Measurements from ENCODE around the gene TXLNA. TPM values are rescaled to one million over a fixed set of nuclear protein-coding genes. Genes with fewer than 3 reads are reported as not detected.
A peak's percentile ranks its signal among the peaks of the same experiment; 100 is the strongest.

Gene TXLNA
- total RNA-seq, 4 donors from 2014 or later, result 16.5 to 37.3 (median 25.7) TPM

DNA sequence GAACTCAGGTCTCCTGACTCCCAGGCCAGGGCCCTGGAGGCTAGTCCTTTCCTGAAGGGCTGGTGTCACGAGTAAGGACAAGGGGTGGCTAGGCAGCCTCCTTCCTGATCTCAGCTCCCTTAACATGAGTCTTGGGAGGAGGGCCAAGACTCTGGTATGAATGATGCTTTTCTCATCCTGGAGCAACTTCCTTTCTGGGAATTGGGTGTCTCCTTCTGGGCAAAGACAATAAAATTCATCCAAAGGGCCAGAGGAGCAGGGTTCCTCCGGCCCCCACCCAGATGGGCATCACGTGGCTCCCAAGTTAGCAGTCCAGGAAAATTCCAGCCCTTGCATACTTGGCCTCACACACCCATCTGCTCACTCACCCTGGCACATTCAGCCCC lies 67.4 kb downstream of the TXLNA start, which contains the start of gene FAM167B:
Gene FAM167B (plus strand): TSS at position 335 of the 386 bp plus-strand sequence. CDS start 200 bp downstream, outside the sequence.
- peak within 1 kb of the TSS; percentile 45 to 66 (median 60) for H3K27ac ChIP-seq
- H3K27me3 ChIP-seq, result no peaks in the 10 kb centered on the region
- in situ Hi-C loops (cut with MboI; ENCODE audit: low pct_ligation_motif_present in 1 of 4, low pct_unique_long_range_greater_than_20kb in 1 of 4, low sequenced_read_pairs in 3 of 4) (no loop called here), intact Hi-C loops (cut with DNase I; ENCODE audit: low total_unique reads) (no loop called here)
- 53% methylated on average over 3 of the region's 3 CpGs; no CpG with 5 or more reads in 1 of the 2 donors for WGBS, 2 donors (ENCODE audit: low coverage in 1 of 2)
- no peaks in the 10 kb centered on the region for H3K9me3 ChIP-seq
- H3K4me1 ChIP-seq, result peaks cover 4 to 31% (median 12%) of the 10 kb centered on the region in 4 donors
- no peaks in the 10 kb centered on the region for H3K36me3 ChIP-seq
- DNase-seq, result peak; percentile 12
- H3K4me3 ChIP-seq, result no peak within 1 kb of the TSS
- TF ChIP-seq POLR2AphosphoS5 (IDR thresholded peaks at IDR 0.05) (peak; percentile 32 to 56 (median 44)), CTCF (IDR thresholded peaks at IDR 0.05) (no peak), EP300 (IDR thresholded peaks at IDR 0.05; ENCODE audit: low read depth) (no peak), POLR2A (IDR thresholded peaks at IDR 0.05) (no peak)

GRCh38 chr1:32247452-32247851 lies 68.0 kb downstream of the TXLNA start:
- WGBS, 2 donors (ENCODE audit: low coverage in 1 of 2), result 82% methylated on average over 10 of the region's 12 CpGs; no CpG with 5 or more reads in 1 of the 2 donors
- no peak for DNase-seq
- peak overlapping the region; percentile 45 to 66 (median 60) for H3K27ac ChIP-seq
- no peak overlapping the region for H3K4me3 ChIP-seq
- H3K27me3 ChIP-seq, result no peaks in the 10 kb centered on the region
- in situ Hi-C loops (cut with MboI; ENCODE audit: low pct_ligation_motif_present in 1 of 4, low pct_unique_long_range_greater_than_20kb in 1 of 4, low sequenced_read_pairs in 3 of 4), result no loop called here
- intact Hi-C loops (cut with DNase I; ENCODE audit: low total_unique reads), result no loop called here
- peaks cover 4 to 25% (median 11%) of the 10 kb centered on the region in 4 donors for H3K4me1 ChIP-seq
- no peak for TF ChIP-seq EP300 (IDR thresholded peaks at IDR 0.05; ENCODE audit: low read depth)
- TF ChIP-seq POLR2A (IDR thresholded peaks at IDR 0.05), result no peak
- H3K9me3 ChIP-seq, result no peaks in the 10 kb centered on the region
- H3K36me3 ChIP-seq, result no peaks in the 10 kb centered on the region

Other genes starting within 250 kb of the TXLNA start
- 100 to 1,000 TPM in 3 of 4 donors, 10 to 100 TPM in 1; 58.9 to 251 (median 195) TPM for gene PTP4A2, start 241.3 kb upstream of the TXLNA start, total RNA-seq
- gene KHDRBS1, start 165.8 kb upstream of the TXLNA start, total RNA-seq, result 10 to 100 TPM; 49.3 to 83.4 (median 57.1) TPM
- gene TMEM39B, start 106.7 kb upstream of the TXLNA start, total RNA-seq, result 10 to 100 TPM in 1 of 4 donors, 1 to 10 TPM in 3; 2.6 to 35.8 (median 3.5) TPM
- 10 to 100 TPM; 20.5 to 30.5 (median 25.4) TPM for gene KPNA6, start 71.6 kb upstream of the TXLNA start, total RNA-seq
- gene CCDC28B, start 20.9 kb downstream of the TXLNA start, total RNA-seq, result 1 to 10 TPM in 3 of 4 donors, not detected in 1; 1.2 to 4.0 (median 2.7) TPM
- gene IQCC, start 26.0 kb downstream of the TXLNA start, total RNA-seq, result 1 to 10 TPM in 2 of 4 donors, under 1 TPM in 1, not detected in 1; 1.00 to 2.0 (median 1.9) TPM
- not detected for gene DCDC2B, start 29.4 kb downstream of the TXLNA start, total RNA-seq
- 100 to 1,000 TPM in 1 of 4 donors, 10 to 100 TPM in 3; 16.5 to 166 (median 22.7) TPM for gene TMEM234, start 42.7 kb downstream of the TXLNA start, total RNA-seq
- gene EIF3I, start 42.7 kb downstream of the TXLNA start, total RNA-seq, result 100 to 1,000 TPM in 3 of 4 donors, 10 to 100 TPM in 1; 43.8 to 122 (median 114) TPM
- gene FAM167B, start 67.5 kb downstream of the TXLNA start, total RNA-seq, result 1 to 10 TPM in 2 of 4 donors, not detected in 2; 1.1 to 1.5 TPM
- gene LCK, start 71.6 kb downstream of the TXLNA start, total RNA-seq, result 10 to 100 TPM in 1 of 4 donors, 1 to 10 TPM in 2, not detected in 1; 4.5 to 12.3 (median 8.7) TPM
- 100 to 1,000 TPM in 3 of 4 donors, 10 to 100 TPM in 1; 85.2 to 218 (median 174) TPM for gene HDAC1, start 112.4 kb downstream of the TXLNA start, total RNA-seq
- 10 to 100 TPM; 40.0 to 62.8 (median 53.0) TPM for gene MARCKSL1, start 156.6 kb downstream of the TXLNA start, total RNA-seq
- 10 to 100 TPM; 12.1 to 59.1 (median 21.1) TPM for gene FAM229A, start 182.8 kb downstream of the TXLNA start, total RNA-seq
- gene TSSK3, start 182.9 kb downstream of the TXLNA start, total RNA-seq, result 1 to 10 TPM in 2 of 4 donors, not detected in 2; 1.3 to 1.4 TPM
- 100 to 1,000 TPM in 3 of 4 donors, 10 to 100 TPM in 1; 94.8 to 140 (median 117) TPM for gene BSDC1, start 214.8 kb downstream of the TXLNA start, total RNA-seq